Heart left ventricle (tissue), 13 donors: Measurements from ENCODE around the gene BMP2K.

ENCODE experiments used
- POLR2A ChIP-seq, 2 donors: fragments of 450-650 bp; IDR thresholded peaks; one replicate each; pipeline ENCODE4 v1.6.1; 2017; ENCODE audit warnings: antibody characterized with exemption in 2 of 2, mild to moderate bottlenecking in 2 of 2, moderate library complexity in 2 of 2
- TF ChIP-seq, protein P1 (sequence below), 12 donors: fragments of 200-600 bp; sonication (generic) in 4 of 12; IDR thresholded peaks; one replicate each; pipeline versions ENCODE4 v1.5.0 to v1.8.0; 2018 to 2022; ENCODE audit warnings: antibody characterized with exemption in 12 of 12, mild to moderate bottlenecking in 5 of 12
- donor health status: ischemic (EF 13 %, LVEDD 7.1; RV severe dilation, severe dysfunction).
- donor health status: DM: no; HTN: yes; CAD: no.
- donor health status: DM: no; HTN: no; CAD: no.
- donor health status: ischemic (EF 25% LVEDD 6.9; RV normal size, moderate dysfunction).
- donor health status: ischemic (EF 25% LVEDD 5.7; RV mildly dilated, moderate dysfunction).
- donor health status: ischemic (EF 35%, LVEDD 5.7; RV mildly dilated, moderate dysfunction).
- donor health status: nonischemic (EF 11% LVEDD 7.7; RV severe dilation, severe dysfunction).
- donor health status: DM: yes; HTN: yes; CAD: no.
- donor health status: PGD.
- donor health status: ischemic (EF 29% LVEDD 5.4; RV normal size, mild dysfunction).
- donor health status: nonischemic (EF 23%, LVEDD 6.1; RV moderate dilation, normal function).

DNA sequence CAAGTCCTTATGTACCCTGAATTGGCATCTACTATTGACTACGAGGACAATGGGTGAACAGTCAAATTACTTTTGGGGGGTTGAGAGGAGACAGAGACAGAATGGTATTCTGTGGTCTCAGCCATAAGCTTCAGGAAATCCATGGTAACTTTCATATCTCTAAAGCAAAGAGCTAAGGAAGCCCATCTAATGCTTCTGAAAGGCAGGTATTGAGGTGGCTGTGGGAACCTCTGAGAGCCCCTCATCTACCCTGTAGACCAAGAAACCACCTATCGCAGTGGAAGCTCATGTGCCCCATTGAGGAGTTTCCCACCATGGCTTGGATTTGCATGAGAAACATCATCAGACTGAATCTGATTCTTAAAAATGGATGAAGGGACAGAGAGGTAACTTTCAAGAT lies 23.1 kb upstream of the BMP2K start:
- TF ChIP-seq, protein P1, sequence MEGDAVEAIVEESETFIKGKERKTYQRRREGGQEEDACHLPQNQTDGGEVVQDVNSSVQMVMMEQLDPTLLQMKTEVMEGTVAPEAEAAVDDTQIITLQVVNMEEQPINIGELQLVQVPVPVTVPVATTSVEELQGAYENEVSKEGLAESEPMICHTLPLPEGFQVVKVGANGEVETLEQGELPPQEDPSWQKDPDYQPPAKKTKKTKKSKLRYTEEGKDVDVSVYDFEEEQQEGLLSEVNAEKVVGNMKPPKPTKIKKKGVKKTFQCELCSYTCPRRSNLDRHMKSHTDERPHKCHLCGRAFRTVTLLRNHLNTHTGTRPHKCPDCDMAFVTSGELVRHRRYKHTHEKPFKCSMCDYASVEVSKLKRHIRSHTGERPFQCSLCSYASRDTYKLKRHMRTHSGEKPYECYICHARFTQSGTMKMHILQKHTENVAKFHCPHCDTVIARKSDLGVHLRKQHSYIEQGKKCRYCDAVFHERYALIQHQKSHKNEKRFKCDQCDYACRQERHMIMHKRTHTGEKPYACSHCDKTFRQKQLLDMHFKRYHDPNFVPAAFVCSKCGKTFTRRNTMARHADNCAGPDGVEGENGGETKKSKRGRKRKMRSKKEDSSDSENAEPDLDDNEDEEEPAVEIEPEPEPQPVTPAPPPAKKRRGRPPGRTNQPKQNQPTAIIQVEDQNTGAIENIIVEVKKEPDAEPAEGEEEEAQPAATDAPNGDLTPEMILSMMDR (IDR thresholded peaks at IDR 0.05): no peak
- TF ChIP-seq POLR2A (IDR thresholded peaks at IDR 0.05): no peak
